Esophagus squamous epithelium (tissue), 5 donors: Measurements from ENCODE around the gene CRB2. TPM values are rescaled to one million over a fixed set of nuclear protein-coding genes. Genes with fewer than 3 reads are reported as not detected.

Source experiments
- DNase-seq: peaks from one replicate; lab custom pipeline; 2025; lab: John Stamatoyannopoulos, UW
- H3K27ac ChIP-seq, 4 donors: fragments of 200-600 bp; sonication (generic); one replicate each; pipeline ENCODE4 v1.5.1; 2016 to 2019; ENCODE audit warnings: mild to moderate bottlenecking in 1 of 4
- H3K27me3 ChIP-seq, 4 donors: fragments of 200-600 bp; sonication (generic); 1 replicate in 3 of 4; 2 replicates in 1 of 4; pipeline versions ENCODE4 v1.5.1 to v1.6.0; 2017 to 2021; ENCODE audit warnings: antibody characterized with exemption in 1 of 4
- H3K36me3 ChIP-seq, 3 donors: fragments of 200-600 bp; sonication (generic); one replicate each; pipeline ENCODE4 v1.5.1; 2016 to 2019
- H3K4me1 ChIP-seq, 3 donors: fragments of 200-600 bp; sonication (generic); one replicate each; pipeline ENCODE4 v1.5.1; 2017 to 2019
- H3K4me3 ChIP-seq, 4 donors: fragments of 200-600 bp; sonication (generic); 1 replicate in 3 of 4; 2 replicates in 1 of 4; pipeline ENCODE4 v1.5.1; 2016 to 2019; ENCODE audit warnings: mild to moderate bottlenecking in 2 of 4, moderate library complexity in 1 of 4
- H3K9me3 ChIP-seq, 3 donors: fragments of 200-600 bp; sonication (generic); one replicate each; pipeline ENCODE4 v1.5.1; 2016 to 2019
- POLR2A ChIP-seq, 4 donors: fragments of 450-650 bp; IDR thresholded peaks; one replicate each; pipeline ENCODE4 v1.6.1; 2017; ENCODE audit warnings: antibody characterized with exemption in 4 of 4, mild to moderate bottlenecking in 4 of 4, moderate library complexity in 3 of 4
- WGBS, 2 donors: methylation state at CpG; one replicate each; pipeline ENCODE4 v1.1.5; 2018; 5-methylcytosine and 5-hydroxymethylcytosine counted together
- intact Hi-C: fragments of 100-400 bp; cut with DNase I; formaldehyde crosslinking; loops from one replicate; pipeline ENCODE4 v1.15.0; 2022
- total RNA-seq, 4 donors: library from RNA; depleted of rRNA; stranded (reverse); fragments of >200 nt; gene quantifications; one replicate each; pipeline ENCODE4 v1.1.0, GENCODE V29; 2016
- TF ChIP-seq, protein P1 (sequence below), 6 experiments: fragments of 450-650 bp in 4 of 6; fragments of 200-600 bp in 2 of 6; sonication (generic) in 2 of 6; IDR thresholded peaks; one replicate each; pipeline ENCODE4 v1.5.1; 2016 to 2019; ENCODE audit warnings: antibody characterized with exemption in 6 of 6, mild to moderate bottlenecking in 4 of 6, moderate library complexity in 4 of 6
- donor health status: DM: yes; HTN: yes; CAD: no.

The CRB2 gene
- total RNA-seq, 4 donors from 2014 or later, result not detected

DNA sequence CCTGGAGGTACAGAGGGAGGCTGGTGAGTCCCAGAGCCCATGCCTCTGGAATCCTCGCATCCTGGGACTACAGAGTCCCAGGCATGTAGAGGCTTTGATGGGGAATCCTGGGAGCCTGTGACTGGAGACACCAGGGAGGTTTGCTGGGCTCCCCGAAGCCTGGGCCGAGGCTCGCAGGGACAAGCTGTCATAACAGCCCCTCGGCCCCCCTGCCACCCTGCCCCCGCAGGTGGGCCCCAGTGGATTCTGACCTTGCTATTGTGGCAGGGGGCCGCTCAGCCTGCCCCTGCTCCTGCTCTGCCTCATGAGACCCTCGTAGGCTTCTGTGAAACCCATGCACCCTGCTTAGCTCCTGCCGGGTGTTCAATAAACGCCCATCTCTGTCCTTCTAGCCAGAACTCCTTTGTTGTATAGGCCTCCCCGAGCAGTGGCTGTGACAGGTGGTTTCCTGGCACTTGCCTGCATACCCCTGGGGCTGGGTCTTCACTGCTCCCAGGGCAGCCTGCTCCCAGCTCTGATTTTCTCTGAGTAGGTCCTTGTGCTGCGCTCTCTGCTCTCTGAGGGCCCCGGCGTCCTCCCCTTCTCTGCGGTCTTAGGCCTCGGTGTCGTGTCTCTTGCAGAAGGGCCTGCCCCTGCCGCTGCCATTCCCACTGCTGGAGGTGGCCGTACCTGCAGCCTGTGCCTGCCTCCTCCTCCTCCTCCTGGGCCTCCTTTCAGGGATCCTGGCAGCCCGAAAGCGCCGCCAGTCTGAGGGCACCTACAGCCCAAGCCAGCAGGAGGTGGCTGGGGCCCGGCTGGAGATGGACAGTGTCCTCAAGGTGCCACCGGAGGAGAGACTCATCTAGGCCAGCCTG, 20.4 kb downstream of the CRB2 start:
- H3K4me3 ChIP-seq, result no peak overlapping the region
- 82 to 85% methylated on average over 10 to 12 of the region's 24 CpGs for WGBS, 2 donors
- peaks cover 10 to 53% (median 13%) of the 10 kb centered on the region in 4 donors for H3K27me3 ChIP-seq

DNA sequence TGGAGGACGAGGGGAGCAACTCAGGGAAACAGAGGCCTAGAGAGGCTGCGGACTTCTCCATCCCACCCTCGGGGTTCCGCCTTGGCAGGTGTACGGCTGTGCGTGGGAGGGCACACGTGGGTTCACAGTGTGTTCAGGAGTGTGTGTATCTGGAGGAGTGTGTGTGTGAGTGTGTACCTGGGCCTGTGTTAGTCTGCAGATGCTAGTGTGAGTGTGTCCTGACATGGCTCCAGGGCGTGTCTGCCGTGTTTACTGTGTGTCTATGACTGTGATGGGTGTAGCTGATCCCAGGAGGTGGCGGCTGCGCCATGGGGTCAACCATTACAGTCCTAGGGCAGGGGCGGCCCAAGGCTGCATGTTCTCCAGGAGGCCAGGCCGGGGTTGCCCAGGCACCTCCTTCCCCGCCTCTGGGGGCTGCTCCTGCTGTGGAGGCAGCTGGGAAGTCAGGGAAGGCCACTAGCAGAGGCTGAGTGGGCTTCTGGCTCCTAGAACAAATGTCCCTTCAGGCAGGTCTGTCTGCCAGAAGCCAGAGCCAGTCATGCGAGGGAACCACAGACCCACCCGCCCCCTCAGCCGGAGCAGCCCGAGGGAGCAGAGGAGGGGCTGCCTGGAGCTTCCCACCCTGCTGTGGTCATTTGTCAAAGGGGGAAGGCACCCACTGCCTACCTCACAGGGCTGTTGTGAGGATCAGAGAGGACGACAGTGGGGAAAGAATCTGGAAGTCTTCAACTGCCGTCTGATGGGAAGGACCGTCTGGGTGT, 21.4 kb downstream of the CRB2 start:
- H3K27ac ChIP-seq, result no peak overlapping the region
- DNase-seq, result no peak

More for the DNA sequence above, 20.4 kb downstream of the CRB2 start:
- TF ChIP-seq, protein P1, sequence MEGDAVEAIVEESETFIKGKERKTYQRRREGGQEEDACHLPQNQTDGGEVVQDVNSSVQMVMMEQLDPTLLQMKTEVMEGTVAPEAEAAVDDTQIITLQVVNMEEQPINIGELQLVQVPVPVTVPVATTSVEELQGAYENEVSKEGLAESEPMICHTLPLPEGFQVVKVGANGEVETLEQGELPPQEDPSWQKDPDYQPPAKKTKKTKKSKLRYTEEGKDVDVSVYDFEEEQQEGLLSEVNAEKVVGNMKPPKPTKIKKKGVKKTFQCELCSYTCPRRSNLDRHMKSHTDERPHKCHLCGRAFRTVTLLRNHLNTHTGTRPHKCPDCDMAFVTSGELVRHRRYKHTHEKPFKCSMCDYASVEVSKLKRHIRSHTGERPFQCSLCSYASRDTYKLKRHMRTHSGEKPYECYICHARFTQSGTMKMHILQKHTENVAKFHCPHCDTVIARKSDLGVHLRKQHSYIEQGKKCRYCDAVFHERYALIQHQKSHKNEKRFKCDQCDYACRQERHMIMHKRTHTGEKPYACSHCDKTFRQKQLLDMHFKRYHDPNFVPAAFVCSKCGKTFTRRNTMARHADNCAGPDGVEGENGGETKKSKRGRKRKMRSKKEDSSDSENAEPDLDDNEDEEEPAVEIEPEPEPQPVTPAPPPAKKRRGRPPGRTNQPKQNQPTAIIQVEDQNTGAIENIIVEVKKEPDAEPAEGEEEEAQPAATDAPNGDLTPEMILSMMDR (IDR thresholded peaks at IDR 0.05), result no peak
- TF ChIP-seq POLR2A (IDR thresholded peaks at IDR 0.05), result no peak
- no peak for DNase-seq
- Histone ChIP-seq H3K4me1 (peaks cover 4 to 29% (median 11%) of the 10 kb centered on the region in 3 donors), H3K36me3 (no peaks in the 10 kb centered on the region), H3K27ac (no peak overlapping the region), H3K9me3 (no peaks in the 10 kb centered on the region)
- intact Hi-C loops, result no loop called here

DNA sequence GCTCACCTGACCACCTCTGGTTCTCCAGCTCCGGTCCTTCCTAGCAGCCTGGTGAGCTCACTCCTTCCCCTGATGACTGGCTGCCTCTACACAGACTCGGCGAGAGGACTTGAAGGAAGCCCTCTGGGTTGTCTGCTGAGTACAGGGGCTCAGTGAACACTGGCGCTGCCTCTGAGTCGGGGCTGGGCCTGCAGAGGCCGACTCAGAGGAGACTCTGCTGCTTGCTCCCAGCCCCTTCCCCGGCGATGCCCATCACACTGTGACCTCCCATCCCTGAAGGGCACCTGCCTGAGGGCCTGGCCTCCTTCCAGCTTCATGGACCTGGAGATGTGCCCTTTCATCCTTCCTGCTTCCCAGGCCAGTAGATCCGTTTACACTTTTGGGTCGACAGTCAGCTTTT, 22.0 kb downstream of the CRB2 start:
- whole genome bisulfite sequencing, 2 donors, result 65 to 67% methylated on average over 3 to 5 of the region's 10 CpGs
- no peaks in the 10 kb centered on the region for H3K9me3 ChIP-seq
- H3K36me3 ChIP-seq, result peaks cover 0 to 8% (median 0%) of the 10 kb centered on the region in 3 donors
- H3K27me3 ChIP-seq, result peaks cover 8 to 37% (median 10%) of the 10 kb centered on the region in 4 donors
- H3K4me1 ChIP-seq, result peaks cover 4 to 26% (median 7%) of the 10 kb centered on the region in 3 donors
- H3K4me3 ChIP-seq, result no peak overlapping the region
- H3K27ac ChIP-seq, result no peak overlapping the region
- DNase-seq, result no peak
- no peak for TF ChIP-seq POLR2A (IDR thresholded peaks at IDR 0.05)
- TF ChIP-seq, protein P1 (IDR thresholded peaks at IDR 0.05), result no peak
- intact Hi-C loops, result no loop called here

More for the DNA sequence above, 21.4 kb downstream of the CRB2 start:
- Histone ChIP-seq H3K4me3 (no peak overlapping the region), H3K36me3 (peaks cover 0 to 2% (median 0%) of the 10 kb centered on the region in 3 donors), H3K27me3 (peaks cover 10 to 44% (median 13%) of the 10 kb centered on the region in 4 donors), H3K4me1 (peaks cover 4 to 29% (median 11%) of the 10 kb centered on the region in 3 donors), H3K9me3 (no peaks in the 10 kb centered on the region)
- TF ChIP-seq, protein P1 (IDR thresholded peaks at IDR 0.05), result no peak
- no peak for TF ChIP-seq POLR2A (IDR thresholded peaks at IDR 0.05)
- 43 to 54% methylated on average over 4 to 14 of the region's 21 CpGs for WGBS, 2 donors
- intact Hi-C loops, result no loop called here

DNA sequence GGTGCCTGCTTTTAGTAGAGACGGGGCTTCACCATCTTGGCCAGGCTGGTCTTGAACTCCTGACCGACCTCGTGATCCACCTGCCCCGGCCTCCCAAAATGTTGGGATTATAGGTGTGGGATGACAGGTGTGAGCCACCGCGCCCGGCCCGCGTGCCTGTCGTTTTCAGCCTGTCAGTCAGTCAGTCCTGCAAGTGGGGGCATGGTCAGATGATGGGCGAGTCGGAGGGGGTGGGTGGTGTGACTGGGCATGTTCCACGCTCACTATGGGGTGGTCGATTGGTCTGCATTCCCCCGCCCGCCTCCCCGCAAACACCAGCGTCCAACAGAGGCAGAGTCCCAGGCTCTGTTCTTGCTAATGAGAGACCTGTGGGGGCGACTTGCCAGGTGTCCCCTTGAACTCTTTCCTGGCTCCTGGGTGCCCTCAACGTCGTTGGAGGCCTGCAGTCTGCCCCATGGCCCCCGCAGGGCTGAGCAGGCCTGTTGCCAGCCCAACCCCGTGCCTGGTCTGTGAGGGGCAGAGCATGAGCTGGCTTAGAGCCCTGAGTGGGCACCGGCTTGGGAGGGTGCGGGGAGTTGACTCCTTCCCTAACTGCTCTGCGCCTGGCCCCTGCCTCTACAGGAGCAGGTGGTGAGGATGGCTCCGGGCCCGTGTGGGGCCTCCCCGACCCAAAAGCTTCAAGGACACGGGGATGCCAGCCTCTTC, 23.1 kb downstream of the CRB2 start:
- Histone ChIP-seq H3K4me3 (no peak overlapping the region), H3K9me3 (no peaks in the 10 kb centered on the region), H3K36me3 (peaks cover 0 to 17% (median 0%) of the 10 kb centered on the region in 3 donors), H3K27me3 (peaks cover under 1 to 27% (median 5%) of the 10 kb centered on the region in 4 donors), H3K27ac (no peak overlapping the region), H3K4me1 (peaks cover 0 to 15% (median 4%) of the 10 kb centered on the region in 3 donors)
- WGBS, 2 donors, result 85 to 100% methylated on average over 1 to 10 of the region's 30 CpGs
- intact Hi-C loops, result no loop called here
- TF ChIP-seq POLR2A (IDR thresholded peaks at IDR 0.05), result no peak
- DNase-seq, result no peak
